Caco-2 (cell line): ENCODE data around the gene CHI3L1. TPM values are rescaled to one million over a fixed set of nuclear protein-coding genes. Genes with fewer than 3 reads are reported as not detected.
A peak's percentile ranks its signal among the peaks of the same experiment; 100 is the strongest.

ENCODE experiments used
- BruUV-seq: library from RNA; stranded (reverse); fragments of 400-500 nt; replicated peaks from 2 replicates; lab custom pipeline; 2021; lab: Mats Ljungman, UMichigan
- CTCF ChIA-PET: fragments of 300-600 bp; sonication (Branson Sonifier 250); formaldehyde crosslinking; loops from one replicate; lab custom pipeline; 2022; ENCODE audit warnings: antibody characterized with exemption; lab: Charles Lee
- POLR2A ChIA-PET: fragments of 300-600 bp; sonication (Branson Sonifier 250); formaldehyde crosslinking; loops from one replicate; lab custom pipeline; 2022; ENCODE audit warnings: antibody characterized with exemption; lab: Charles Lee
- DNase-seq, 2 experiments: peaks; one replicate each; pipeline versions ENCODE4 v3.0.0 to v3.0.0-alpha.2; 2020 to 2022
- H3K27me3 ChIP-seq: replicated peaks from 2 replicates; pipeline ENCODE4 v1.6.0; 2011; ENCODE audit warnings: low read length; ENCODE audit not compliant: control insufficient read depth, insufficient read depth
- H3K36me3 ChIP-seq: 2 replicates; pipeline ENCODE4 v1.5.1; 2011; ENCODE audit warnings: low read length; ENCODE audit not compliant: control insufficient read depth, insufficient read depth
- H3K4me1 ChIP-seq: fragments of 250-450 bp; sonication (Bioruptor Pico); 2 replicates; pipeline ENCODE4 v1.5.1; 2020; ENCODE audit warnings: mild to moderate bottlenecking
- H3K4me3 ChIP-seq: 2 replicates; pipeline ENCODE4 v1.5.1; 2011; ENCODE audit warnings: low read depth, mild to moderate bottlenecking, control low read depth, low read length
- H3K9me3 ChIP-seq: fragments of 250-450 bp; sonication (Bioruptor Pico); 2 replicates; pipeline ENCODE4 v1.5.1; 2020; ENCODE audit warnings: mild to moderate bottlenecking, moderate library complexity
- H3K27ac Mint-ChIP-seq: one replicate; pipeline ENCODE4 v1.8.0; 2022; ENCODE audit warnings: mixed read lengths; ENCODE audit not compliant: unreplicated experiment
- H3K27me3 Mint-ChIP-seq: one replicate; pipeline ENCODE4 v1.8.0; 2022; ENCODE audit warnings: mixed read lengths; ENCODE audit not compliant: insufficient read depth, unreplicated experiment
- H3K36me3 Mint-ChIP-seq: one replicate; pipeline ENCODE4 v1.8.0; 2022; ENCODE audit warnings: mild to moderate bottlenecking, mixed read lengths; ENCODE audit not compliant: insufficient read depth, unreplicated experiment
- H3K4me1 Mint-ChIP-seq: one replicate; pipeline ENCODE4 v1.8.0; 2022; ENCODE audit warnings: low read depth, mixed read lengths; ENCODE audit not compliant: unreplicated experiment
- H3K4me3 Mint-ChIP-seq: one replicate; pipeline ENCODE4 v1.8.0; 2022; ENCODE audit warnings: mild to moderate bottlenecking, moderate library complexity, mixed read lengths; ENCODE audit not compliant: unreplicated experiment
- H3K9me3 Mint-ChIP-seq: one replicate; pipeline ENCODE4 v1.8.0; 2022; ENCODE audit warnings: mixed read lengths; ENCODE audit not compliant: unreplicated experiment
- CTCF ChIP-seq, 2 experiments: fragments of 200-600 bp in 1 of 2; IDR thresholded peaks; 1 replicate in 1 of 2; 2 replicates in 1 of 2; pipeline versions ENCODE4 v1.5.1 to v1.8.0; 2011 to 2022; ENCODE audit warnings: antibody characterized with exemption in 1 of 2, control low read depth in 1 of 2, inconsistent platforms in 1 of 2, low read depth in 1 of 2, low read length in 1 of 2, mild to moderate bottlenecking in 1 of 2, moderate library complexity in 1 of 2; ENCODE audit not compliant: insufficient read depth in 1 of 2, severe bottlenecking in 1 of 2, unreplicated experiment in 1 of 2
- intact Hi-C: fragments of 100-400 bp; cut with micrococcal nuclease; formaldehyde crosslinking; loops from one replicate; pipeline ENCODE4 v1.10.0; 2022; ENCODE audit not compliant: unreplicated experiment
- total RNA-seq: library from RNA; stranded (reverse); gene quantifications from 2 replicates; pipeline ENCODE4 v1.2.3, GENCODE V29; 2022

The CHI3L1 gene
- total RNA-seq, 1 experiment from 2014 or later = 235 TPM

GRCh38 chr1:203211812-203212211 is 25.3 kb upstream of the CHI3L1 start:
- ChIA-PET CTCF (interaction anchor here (0.6 to 1.9 kb wide), 6 partner anchors 39 to 172 kb away, joined by 3 to 9 read pairs (median 5); partner anchors contain the start of gene ADORA1), POLR2A (interaction anchor here (1.1 kb wide), 1 partner anchor 25 kb away, joined by 5 read pairs; the partner anchor contains the start of gene CHI3L1)
- peaks cover 49% of the 10 kb centered on the region for H3K4me1 Mint-ChIP-seq
- Histone ChIP-seq H3K4me3 (no peak overlapping the region), H3K9me3 (no peaks in the 10 kb centered on the region), H3K36me3 (no peaks in the 10 kb centered on the region), H3K4me1 (peaks cover 64% of the 10 kb centered on the region), H3K27me3 (no peaks in the 10 kb centered on the region)
- no peak overlapping the region for H3K4me3 Mint-ChIP-seq
- DNase-seq = no peak
- H3K9me3 Mint-ChIP-seq = no peaks in the 10 kb centered on the region
- H3K36me3 Mint-ChIP-seq = no peaks in the 10 kb centered on the region
- no TSS peak for BruUV-seq
- intact Hi-C loops = loop anchor here (1.0 kb wide), 2 partner anchors 24 to 34 kb away; no protein-coding TSS in a partner anchor
- H3K27ac Mint-ChIP-seq = peak overlapping the region; percentile 69
- H3K27me3 Mint-ChIP-seq = no peaks in the 10 kb centered on the region
- TF ChIP-seq CTCF (IDR thresholded peaks at IDR 0.05; ENCODE audit: insufficient read depth in 1 of 2, low read depth in 1 of 2, low read length in 1 of 2, severe bottlenecking in 1 of 2, unreplicated experiment in 1 of 2) = no peak

GRCh38 chr1:203210988-203211387 is 24.5 kb upstream of the CHI3L1 start:
- Mint-ChIP-seq H3K27ac (peak overlapping the region; percentile 69), H3K27me3 (no peaks in the 10 kb centered on the region), H3K9me3 (no peaks in the 10 kb centered on the region), H3K4me3 (peak overlapping the region; percentile 3), H3K36me3 (no peaks in the 10 kb centered on the region), H3K4me1 (peaks cover 41% of the 10 kb centered on the region)
- H3K36me3 ChIP-seq = no peaks in the 10 kb centered on the region
- intact Hi-C loops = loop anchor here (1.0 kb wide), 2 partner anchors 23 to 33 kb away; no protein-coding TSS in a partner anchor
- no peaks in the 10 kb centered on the region for H3K9me3 ChIP-seq
- BruUV-seq = no TSS peak
- peaks cover 69% of the 10 kb centered on the region for H3K4me1 ChIP-seq
- CTCF ChIA-PET = interaction anchor here (0.7 to 1.9 kb wide), 9 partner anchors 22 to 212 kb away, joined by 3 to 7 read pairs (median 3); partner anchors contain the start of gene ADORA1
- no peak for TF ChIP-seq CTCF (IDR thresholded peaks at IDR 0.05; ENCODE audit: insufficient read depth in 1 of 2, low read depth in 1 of 2, low read length in 1 of 2, severe bottlenecking in 1 of 2, unreplicated experiment in 1 of 2)
- no peaks in the 10 kb centered on the region for H3K27me3 ChIP-seq
- POLR2A ChIA-PET = interaction anchor here (1.1 kb wide), 1 partner anchor 24 kb away, joined by 5 read pairs; the partner anchor contains the start of gene CHI3L1
- H3K4me3 ChIP-seq = no peak overlapping the region
- peak; percentile 78 to 82 for DNase-seq

- CTCF ChIA-PET = interaction anchor here (0.7 to 1.9 kb wide), 7 partner anchors 21 to 212 kb away, joined by 3 to 7 read pairs (median 5); partner anchors contain the start of gene ADORA1
- no peak for TF ChIP-seq CTCF (IDR thresholded peaks at IDR 0.05; ENCODE audit: insufficient read depth in 1 of 2, low read depth in 1 of 2, low read length in 1 of 2, severe bottlenecking in 1 of 2, unreplicated experiment in 1 of 2)
- Histone ChIP-seq H3K9me3 (no peaks in the 10 kb centered on the region), H3K4me3 (no peak overlapping the region), H3K36me3 (no peaks in the 10 kb centered on the region), H3K4me1 (peaks cover 69% of the 10 kb centered on the region), H3K27me3 (no peaks in the 10 kb centered on the region)
- DNase-seq = no peak
- BruUV-seq = no TSS peak
- Mint-ChIP-seq H3K4me1 (peaks cover 40% of the 10 kb centered on the region), H3K4me3 (no peak overlapping the region), H3K9me3 (no peaks in the 10 kb centered on the region), H3K27ac (peak overlapping the region; percentile 69), H3K36me3 (no peaks in the 10 kb centered on the region), H3K27me3 (no peaks in the 10 kb centered on the region)
- POLR2A ChIA-PET = interaction anchor here (1.1 kb wide), 1 partner anchor 24 kb away, joined by 5 read pairs; the partner anchor contains the start of gene CHI3L1
- intact Hi-C loops = no loop called here
These were observed 23.8 kb upstream of the CHI3L1 start for GRCh38 chr1:203210350-203210749.
